Caco-2 (cell line): Measurements from ENCODE around the gene MARCHF10. TPM values are rescaled to one million over a fixed set of nuclear protein-coding genes. Genes with fewer than 3 reads are reported as not detected.

Experiments used
- BruUV-seq: library from RNA; stranded (reverse); fragments of 400-500 nt; replicated peaks from 2 replicates; lab custom pipeline; 2021; lab: Mats Ljungman, UMichigan
- CTCF ChIA-PET: fragments of 300-600 bp; sonication (Branson Sonifier 250); formaldehyde crosslinking; loops from one replicate; lab custom pipeline; 2022; ENCODE audit warnings: antibody characterized with exemption; lab: Charles Lee
- POLR2A ChIA-PET: fragments of 300-600 bp; sonication (Branson Sonifier 250); formaldehyde crosslinking; loops from one replicate; lab custom pipeline; 2022; ENCODE audit warnings: antibody characterized with exemption; lab: Charles Lee
- DNase-seq, 2 experiments: peaks; one replicate each; pipeline versions ENCODE4 v3.0.0 to v3.0.0-alpha.2; 2020 to 2022
- H3K27me3 ChIP-seq: replicated peaks from 2 replicates; pipeline ENCODE4 v1.6.0; 2011; ENCODE audit warnings: low read length; ENCODE audit not compliant: control insufficient read depth, insufficient read depth
- H3K36me3 ChIP-seq: 2 replicates; pipeline ENCODE4 v1.5.1; 2011; ENCODE audit warnings: low read length; ENCODE audit not compliant: control insufficient read depth, insufficient read depth
- H3K4me1 ChIP-seq: fragments of 250-450 bp; sonication (Bioruptor Pico); 2 replicates; pipeline ENCODE4 v1.5.1; 2020; ENCODE audit warnings: mild to moderate bottlenecking
- H3K4me3 ChIP-seq: 2 replicates; pipeline ENCODE4 v1.5.1; 2011; ENCODE audit warnings: low read depth, mild to moderate bottlenecking, control low read depth, low read length
- H3K9me3 ChIP-seq: fragments of 250-450 bp; sonication (Bioruptor Pico); 2 replicates; pipeline ENCODE4 v1.5.1; 2020; ENCODE audit warnings: mild to moderate bottlenecking, moderate library complexity
- H3K27ac Mint-ChIP-seq: one replicate; pipeline ENCODE4 v1.8.0; 2022; ENCODE audit warnings: mixed read lengths; ENCODE audit not compliant: unreplicated experiment
- H3K27me3 Mint-ChIP-seq: one replicate; pipeline ENCODE4 v1.8.0; 2022; ENCODE audit warnings: mixed read lengths; ENCODE audit not compliant: insufficient read depth, unreplicated experiment
- H3K36me3 Mint-ChIP-seq: one replicate; pipeline ENCODE4 v1.8.0; 2022; ENCODE audit warnings: mild to moderate bottlenecking, mixed read lengths; ENCODE audit not compliant: insufficient read depth, unreplicated experiment
- H3K4me1 Mint-ChIP-seq: one replicate; pipeline ENCODE4 v1.8.0; 2022; ENCODE audit warnings: low read depth, mixed read lengths; ENCODE audit not compliant: unreplicated experiment
- H3K4me3 Mint-ChIP-seq: one replicate; pipeline ENCODE4 v1.8.0; 2022; ENCODE audit warnings: mild to moderate bottlenecking, moderate library complexity, mixed read lengths; ENCODE audit not compliant: unreplicated experiment
- H3K9me3 Mint-ChIP-seq: one replicate; pipeline ENCODE4 v1.8.0; 2022; ENCODE audit warnings: mixed read lengths; ENCODE audit not compliant: unreplicated experiment
- intact Hi-C: fragments of 100-400 bp; cut with micrococcal nuclease; formaldehyde crosslinking; loops from one replicate; pipeline ENCODE4 v1.10.0; 2022; ENCODE audit not compliant: unreplicated experiment
- total RNA-seq: library from RNA; stranded (reverse); gene quantifications from 2 replicates; pipeline ENCODE4 v1.2.3, GENCODE V29; 2022
- TF ChIP-seq, protein P1 (sequence below), 2 experiments: fragments of 200-600 bp in 1 of 2; IDR thresholded peaks; 1 replicate in 1 of 2; 2 replicates in 1 of 2; pipeline versions ENCODE4 v1.5.1 to v1.8.0; 2011 to 2022; ENCODE audit warnings: antibody characterized with exemption in 1 of 2, control low read depth in 1 of 2, inconsistent platforms in 1 of 2, low read depth in 1 of 2, low read length in 1 of 2, mild to moderate bottlenecking in 1 of 2, moderate library complexity in 1 of 2; ENCODE audit not compliant: insufficient read depth in 1 of 2, severe bottlenecking in 1 of 2, unreplicated experiment in 1 of 2

Gene MARCHF10
- total RNA-seq, 1 experiment from 2014 or later: not detected

DNA sequence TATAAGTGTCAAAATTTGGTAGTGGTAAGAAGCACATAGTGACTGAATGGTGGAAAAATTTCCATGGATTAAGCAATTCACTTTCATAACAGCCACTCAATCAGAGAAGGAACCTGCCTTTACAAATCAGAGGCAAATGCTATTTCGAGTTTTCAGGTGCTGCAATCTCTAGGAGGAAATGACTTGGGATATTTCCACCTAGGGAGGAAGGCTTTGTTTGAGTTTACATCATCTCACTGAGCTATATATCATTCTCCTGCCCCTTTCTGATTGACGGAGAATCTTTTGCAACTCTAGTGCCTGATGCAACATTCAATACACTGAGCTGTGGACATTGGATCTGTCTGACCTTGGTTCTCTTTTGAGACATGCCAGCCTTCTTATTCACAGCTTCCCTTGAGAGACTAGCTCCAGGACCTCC is 26.3 kb downstream of the MARCHF10 start:
- H3K36me3 Mint-ChIP-seq: no peaks in the 10 kb centered on the region

DNA sequence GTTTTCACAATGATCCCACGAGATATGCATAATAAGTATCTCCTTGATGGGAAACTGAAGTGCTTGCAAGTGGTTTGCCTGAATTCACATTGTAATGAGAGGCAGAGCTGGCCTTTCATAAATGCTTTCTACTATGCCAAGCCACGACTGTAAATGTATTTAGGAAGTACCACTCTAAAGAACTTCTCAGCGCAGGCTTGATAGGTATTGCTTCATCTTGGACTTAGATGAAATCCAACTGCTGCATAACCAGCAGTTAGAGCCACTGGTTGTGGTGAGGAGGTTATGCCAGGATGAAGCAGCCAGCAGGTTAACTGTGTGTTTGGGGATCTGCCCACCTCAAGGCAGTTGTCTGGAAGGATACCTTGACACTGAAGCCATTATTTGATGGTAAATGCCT is 26.8 kb downstream of the MARCHF10 start:
- intact Hi-C loops: no loop called here
- no peaks in the 10 kb centered on the region for H3K9me3 ChIP-seq
- H3K9me3 Mint-ChIP-seq: peaks cover 15% of the 10 kb centered on the region
- no peak overlapping the region for H3K27ac Mint-ChIP-seq
- H3K4me3 Mint-ChIP-seq: no peak overlapping the region
- no peak overlapping the region for H3K4me3 ChIP-seq
- no TSS peak for BruUV-seq
- TF ChIP-seq, protein P1, sequence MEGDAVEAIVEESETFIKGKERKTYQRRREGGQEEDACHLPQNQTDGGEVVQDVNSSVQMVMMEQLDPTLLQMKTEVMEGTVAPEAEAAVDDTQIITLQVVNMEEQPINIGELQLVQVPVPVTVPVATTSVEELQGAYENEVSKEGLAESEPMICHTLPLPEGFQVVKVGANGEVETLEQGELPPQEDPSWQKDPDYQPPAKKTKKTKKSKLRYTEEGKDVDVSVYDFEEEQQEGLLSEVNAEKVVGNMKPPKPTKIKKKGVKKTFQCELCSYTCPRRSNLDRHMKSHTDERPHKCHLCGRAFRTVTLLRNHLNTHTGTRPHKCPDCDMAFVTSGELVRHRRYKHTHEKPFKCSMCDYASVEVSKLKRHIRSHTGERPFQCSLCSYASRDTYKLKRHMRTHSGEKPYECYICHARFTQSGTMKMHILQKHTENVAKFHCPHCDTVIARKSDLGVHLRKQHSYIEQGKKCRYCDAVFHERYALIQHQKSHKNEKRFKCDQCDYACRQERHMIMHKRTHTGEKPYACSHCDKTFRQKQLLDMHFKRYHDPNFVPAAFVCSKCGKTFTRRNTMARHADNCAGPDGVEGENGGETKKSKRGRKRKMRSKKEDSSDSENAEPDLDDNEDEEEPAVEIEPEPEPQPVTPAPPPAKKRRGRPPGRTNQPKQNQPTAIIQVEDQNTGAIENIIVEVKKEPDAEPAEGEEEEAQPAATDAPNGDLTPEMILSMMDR (IDR thresholded peaks at IDR 0.05; ENCODE audit: insufficient read depth in 1 of 2, low read depth in 1 of 2, low read length in 1 of 2, severe bottlenecking in 1 of 2, unreplicated experiment in 1 of 2): no peak
- peaks cover 6% of the 10 kb centered on the region for H3K27me3 Mint-ChIP-seq
- H3K36me3 ChIP-seq: no peaks in the 10 kb centered on the region
- H3K27me3 ChIP-seq: no peaks in the 10 kb centered on the region
- H3K36me3 Mint-ChIP-seq: no peaks in the 10 kb centered on the region
- POLR2A ChIA-PET: no interaction called here
- CTCF ChIA-PET: no interaction called here
- no peak for DNase-seq
- H3K4me1 ChIP-seq: 0 out of 2 replicates have a peak, but pooled peaks cover 5% of the 10 kb centered on the region
- H3K4me1 Mint-ChIP-seq: peaks cover 12% of the 10 kb centered on the region

More for the DNA sequence above, 26.3 kb downstream of the MARCHF10 start:
- no peaks in the 10 kb centered on the region for H3K9me3 ChIP-seq
- 0 out of 2 replicates have a peak, but pooled peaks cover 5% of the 10 kb centered on the region for H3K4me1 ChIP-seq
- Mint-ChIP-seq H3K27ac (no peak overlapping the region), H3K4me3 (no peak overlapping the region), H3K4me1 (peaks cover 12% of the 10 kb centered on the region), H3K27me3 (peaks cover 6% of the 10 kb centered on the region), H3K9me3 (peaks cover 15% of the 10 kb centered on the region)
- no peak overlapping the region for H3K4me3 ChIP-seq
- ChIA-PET CTCF (no interaction called here), POLR2A (no interaction called here)
- no peaks in the 10 kb centered on the region for H3K36me3 ChIP-seq
- TF ChIP-seq, protein P1 (IDR thresholded peaks at IDR 0.05; ENCODE audit: insufficient read depth in 1 of 2, low read depth in 1 of 2, low read length in 1 of 2, severe bottlenecking in 1 of 2, unreplicated experiment in 1 of 2): no peak
- intact Hi-C loops: no loop called here
- no peaks in the 10 kb centered on the region for H3K27me3 ChIP-seq
- no TSS peak for BruUV-seq
- no peak for DNase-seq

DNA sequence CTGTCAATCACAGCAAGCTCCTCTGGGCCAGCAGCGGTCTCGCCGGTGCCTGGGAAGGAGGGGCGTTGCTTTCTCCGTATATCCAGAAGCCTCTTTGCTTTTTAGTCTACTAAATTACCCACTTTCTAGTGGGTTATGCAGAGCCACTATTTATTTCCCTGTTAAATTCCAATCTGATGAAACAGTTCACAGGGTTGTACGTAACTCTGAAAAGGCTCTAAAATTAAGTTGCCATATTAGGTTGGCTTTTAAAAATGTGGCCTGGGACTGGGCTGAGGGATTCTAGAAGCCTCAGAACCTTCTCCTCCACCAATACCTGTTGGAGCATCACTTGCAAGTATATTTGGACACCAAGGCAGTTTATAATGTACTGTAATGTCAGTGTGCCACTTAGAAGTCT is 27.2 kb downstream of the MARCHF10 start:
- TF ChIP-seq, protein P1 (IDR thresholded peaks at IDR 0.05; ENCODE audit: insufficient read depth in 1 of 2, low read depth in 1 of 2, low read length in 1 of 2, severe bottlenecking in 1 of 2, unreplicated experiment in 1 of 2): no peak
- intact Hi-C loops: no loop called here
- Mint-ChIP-seq H3K27ac (no peak overlapping the region), H3K9me3 (peaks cover 15% of the 10 kb centered on the region), H3K36me3 (no peaks in the 10 kb centered on the region), H3K4me3 (no peak overlapping the region), H3K4me1 (peaks cover 12% of the 10 kb centered on the region), H3K27me3 (peaks cover 6% of the 10 kb centered on the region)
- CTCF ChIA-PET: no interaction called here
- H3K36me3 ChIP-seq: no peaks in the 10 kb centered on the region
- no peaks in the 10 kb centered on the region for H3K9me3 ChIP-seq
- no TSS peak for BruUV-seq
- H3K4me3 ChIP-seq: no peak overlapping the region
- no peak for DNase-seq
- H3K4me1 ChIP-seq: 0 out of 2 replicates have a peak, but pooled peaks cover 5% of the 10 kb centered on the region
- POLR2A ChIA-PET: no interaction called here
- no peaks in the 10 kb centered on the region for H3K27me3 ChIP-seq
